PC-9 (cell line): ENCODE results near the gene AGMO.

Source experiments
- CTCF ChIP-seq: fragments of 200-600 bp; sonication (generic); conservative IDR thresholded peaks from 2 replicates; pipeline ENCODE4 v1.6.1; 2017; ENCODE audit warnings: mixed run types, antibody characterized with exemption, mild to moderate bottlenecking, moderate library complexity
- EZH2 ChIP-seq: fragments of 200-600 bp; sonication (generic); IDR thresholded peaks from 2 replicates; pipeline ENCODE4 v1.8.0; 2017; ENCODE audit warnings: antibody characterized with exemption, low read depth

GRCh38 chr7:15176089-15176488 is 385.7 kb downstream of the AGMO start:
- no peak for TF ChIP-seq CTCF
- TF ChIP-seq EZH2: no peak
